ENCODE data around the gene KRTAP1-1.
"Not testable (repeated sequence)": the region's sequence is repeated elsewhere in the genome, so short reads cannot be mapped to it uniquely, and the experiment has no call there.

KRTAP1-1 gene

GRCh38 chr17:41042953-41043352 is 1.7 kb upstream of the KRTAP1-1 start:
- Histone ChIP-seq H3K4me1 (ENCODE audit: low read length) (no peaks in the 10 kb centered on the region), H4K20me1 (ENCODE audit: insufficient read depth, low read length) (no peaks in the 10 kb centered on the region), H3K79me2 (ENCODE audit: low read length) (no peaks in the 10 kb centered on the region), H3K27ac (ENCODE audit: low read length) (no peak overlapping the region), H3K4me3 (ENCODE audit: low read length) (no peak overlapping the region), H3K9ac (ENCODE audit: low read length) (no peak overlapping the region), H3K4me2 (ENCODE audit: low read length) (no peak overlapping the region), H3K9me3 (ENCODE audit: insufficient read depth, low read length) (no peaks in the 10 kb centered on the region), H3K27me3 (ENCODE audit: low read depth, low read length) (peaks cover 16% of the 10 kb centered on the region; the same call in 1 of the 2 replicates), H3K36me3 (replicated peaks; ENCODE audit: low read depth, low read length) (no peaks in the 10 kb centered on the region), H2AFZ (ENCODE audit: low read depth, low read length) (no peak overlapping the region)
- no peak for TF ChIP-seq EZH2phosphoT487 (IDR thresholded peaks at IDR 0.05; ENCODE audit: low read depth)
- TF ChIP-seq CTCF (IDR thresholded peaks at IDR 0.05; ENCODE audit: low read depth, low read length): no peak

- Histone ChIP-seq H3K4me1 (ENCODE audit: low read length) (no peaks in the 10 kb centered on the region), H3K36me3 (replicated peaks; ENCODE audit: low read depth, low read length) (no peaks in the 10 kb centered on the region), H3K4me3 (ENCODE audit: low read length) (no peak overlapping the region), H3K27ac (ENCODE audit: low read length) (no peak overlapping the region), H4K20me1 (ENCODE audit: insufficient read depth, low read length) (no peaks in the 10 kb centered on the region), H3K9me3 (ENCODE audit: insufficient read depth, low read length) (no peaks in the 10 kb centered on the region), H3K4me2 (ENCODE audit: low read length) (no peak overlapping the region), H2AFZ (ENCODE audit: low read depth, low read length) (no peak overlapping the region), H3K79me2 (ENCODE audit: low read length) (no peaks in the 10 kb centered on the region), H3K27me3 (ENCODE audit: low read depth, low read length) (peaks cover 37% of the 10 kb centered on the region; the same call in 1 of the 2 replicates), H3K9ac (ENCODE audit: low read length) (no peak overlapping the region)
- no peak for TF ChIP-seq EZH2phosphoT487 (IDR thresholded peaks at IDR 0.05; ENCODE audit: low read depth)
- no peak for TF ChIP-seq CTCF (IDR thresholded peaks at IDR 0.05; ENCODE audit: low read depth, low read length)
Observed at GRCh38 chr17:41037853-41038350, 3.3 kb downstream of the KRTAP1-1 start.

GRCh38 chr17:41034346-41034935 is 6.8 kb downstream of the KRTAP1-1 start, which contains the start of gene KRTAP1-3:
TSS of gene KRTAP1-3 (minus strand) at chr17:41034874. CDS start at chr17:41034821, 53 bp downstream.
- H3K9ac ChIP-seq (ENCODE audit: low read length); H3K27ac ChIP-seq (ENCODE audit: low read length); H3K4me2 ChIP-seq (ENCODE audit: low read length); H3K79me2 ChIP-seq (ENCODE audit: low read length); H3K4me3 ChIP-seq (ENCODE audit: low read length); H2AFZ ChIP-seq (ENCODE audit: low read depth, low read length); H4K20me1 ChIP-seq (ENCODE audit: insufficient read depth, low read length); H3K9me3 ChIP-seq (ENCODE audit: insufficient read depth, low read length); H3K4me1 ChIP-seq (ENCODE audit: low read length); H3K36me3 ChIP-seq (replicated peaks; ENCODE audit: low read depth, low read length): not testable (repeated sequence)
- H3K27me3 ChIP-seq (ENCODE audit: low read depth, low read length): peaks cover 34% of the 10 kb centered on the region; the same call in 1 of the 2 replicates

GRCh38 chr17:41029633-41030245 is 11.5 kb downstream of the KRTAP1-1 start, which contains the start of gene KRTAP1-4:
TSS of gene KRTAP1-4 (minus strand) at chr17:41030195. CDS start at chr17:41030078, 117 bp downstream.
- TF ChIP-seq EZH2phosphoT487 (IDR thresholded peaks at IDR 0.05; ENCODE audit: low read depth) (no peak), CTCF (IDR thresholded peaks at IDR 0.05; ENCODE audit: low read depth, low read length) (no peak)
- Histone ChIP-seq H3K36me3 (replicated peaks; ENCODE audit: low read depth, low read length) (no peaks in the 10 kb centered on the region), H2AFZ (ENCODE audit: low read depth, low read length) (no peak within 1 kb of the TSS), H3K4me2 (ENCODE audit: low read length) (no peak within 1 kb of the TSS), H3K27me3 (ENCODE audit: low read depth, low read length) (peaks cover 23% of the 10 kb centered on the region; the same call in 1 of the 2 replicates), H3K27ac (ENCODE audit: low read length) (no peak within 1 kb of the TSS), H3K79me2 (ENCODE audit: low read length) (no peaks in the 10 kb centered on the region), H3K4me3 (ENCODE audit: low read length) (no peak within 1 kb of the TSS), H4K20me1 (ENCODE audit: insufficient read depth, low read length) (no peaks in the 10 kb centered on the region), H3K4me1 (ENCODE audit: low read length) (no peaks in the 10 kb centered on the region), H3K9ac (ENCODE audit: low read length) (no peak within 1 kb of the TSS), H3K9me3 (ENCODE audit: insufficient read depth, low read length) (no peaks in the 10 kb centered on the region)

Measured in OCI-LY3 (cell line).